Ureter (tissue), 1 donor: ENCODE results near the gene SNX2. TPM values are rescaled to one million over a fixed set of nuclear protein-coding genes. Genes with fewer than 3 reads are reported as not detected.
"Not testable (repeated sequence)": the region's sequence is repeated elsewhere in the genome, so short reads cannot be mapped to it uniquely, and the experiment has no call there.

Source experiments
- DNase-seq: peaks from one replicate; pipeline ENCODE4 v3.0.0-alpha.2; 2020; ENCODE audit warnings: low spot score
- total RNA-seq: library from RNA; stranded (reverse); gene quantifications from one replicate; pipeline ENCODE4 v1.2.4, GENCODE V29; 2023
- donor health status: DM: yes; HTN: yes; CAD: no.

Gene SNX2
- total RNA-seq, 1 donor from 2014 or later, result 89.6 TPM

GRCh38 chr5:122844136-122844909, 69.4 kb downstream of the SNX2 start:
- DNase-seq, result no peak

GRCh38 chr5:122844910-122845228, 70.0 kb downstream of the SNX2 start:
- no peak for DNase-seq

DNA sequence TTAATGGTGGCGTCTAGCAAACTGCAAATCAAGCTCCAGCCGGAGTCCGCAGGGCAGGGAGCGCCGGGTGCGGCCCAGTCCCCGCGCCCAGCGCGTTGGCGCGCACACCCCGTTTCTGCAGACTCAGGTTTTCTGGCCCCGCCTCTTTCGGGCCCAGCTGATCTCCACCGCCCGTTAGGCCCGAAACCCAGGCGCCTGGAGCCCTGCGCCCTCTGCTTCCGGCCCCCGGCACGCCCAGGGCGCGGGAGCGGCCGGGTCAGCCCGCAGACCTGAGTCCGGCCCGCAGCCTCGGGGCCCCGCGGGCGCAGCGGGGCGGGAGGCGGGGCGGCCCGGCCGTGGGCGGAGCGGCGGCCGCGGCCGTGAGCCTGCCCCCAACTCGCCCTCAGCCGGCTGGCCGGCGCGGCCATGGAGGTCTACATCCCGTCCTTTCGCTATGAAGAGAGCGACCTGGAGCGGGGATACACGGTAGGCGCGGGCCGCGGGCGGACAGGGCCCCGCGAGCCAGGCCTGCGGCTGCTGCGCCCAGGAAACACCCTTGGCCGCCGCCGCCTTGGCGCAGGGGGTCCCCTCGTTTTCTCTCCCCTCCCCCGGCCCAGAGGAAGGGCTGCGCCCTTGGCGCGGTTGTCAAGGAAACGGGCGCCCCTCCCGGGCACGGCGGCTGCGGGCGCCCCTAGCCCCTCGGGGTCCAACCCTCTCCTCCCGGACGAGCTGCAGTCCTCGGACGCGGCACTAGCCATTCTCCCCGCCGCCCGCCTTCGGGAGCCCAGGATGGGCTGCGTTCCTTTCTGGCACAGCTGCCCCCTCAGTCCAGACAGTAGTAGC, 70.6 kb downstream of the SNX2 start, which contains the start of gene SNX24:
Gene SNX24, plus strand, starts transcription at position 385 of the 822 bp plus-strand sequence. Its CDS starts 21 bp downstream, at position 406.
- peak; percentile 79 for DNase-seq

- DNase-seq, result no peak
Measured at GRCh38 chr5:122846051-122846550, 71.2 kb downstream of the SNX2 start.

- no peak for DNase-seq
Measured at GRCh38 chr5:122847687-122848081, 72.8 kb downstream of the SNX2 start.

DNA sequence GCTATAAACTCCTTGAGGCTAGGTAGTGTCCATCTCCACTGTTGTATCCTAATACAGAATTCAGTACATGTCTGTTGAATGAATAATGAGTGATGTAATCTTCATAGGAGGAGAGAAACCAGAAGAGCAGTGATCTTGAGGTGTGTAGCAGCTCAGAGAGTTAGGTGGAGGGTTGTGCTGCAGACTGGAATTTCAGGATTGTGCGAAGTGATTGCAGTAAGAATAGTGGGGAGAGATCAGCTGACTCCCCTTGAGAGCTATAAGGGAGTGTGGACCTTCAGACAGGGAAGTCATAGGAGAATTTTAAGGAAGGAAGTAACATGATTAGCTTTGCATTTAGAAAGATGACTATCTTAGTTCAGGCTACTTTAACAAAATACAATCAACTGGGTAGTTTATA, 74.9 kb downstream of the SNX2 start:
- no peak for DNase-seq

DNA sequence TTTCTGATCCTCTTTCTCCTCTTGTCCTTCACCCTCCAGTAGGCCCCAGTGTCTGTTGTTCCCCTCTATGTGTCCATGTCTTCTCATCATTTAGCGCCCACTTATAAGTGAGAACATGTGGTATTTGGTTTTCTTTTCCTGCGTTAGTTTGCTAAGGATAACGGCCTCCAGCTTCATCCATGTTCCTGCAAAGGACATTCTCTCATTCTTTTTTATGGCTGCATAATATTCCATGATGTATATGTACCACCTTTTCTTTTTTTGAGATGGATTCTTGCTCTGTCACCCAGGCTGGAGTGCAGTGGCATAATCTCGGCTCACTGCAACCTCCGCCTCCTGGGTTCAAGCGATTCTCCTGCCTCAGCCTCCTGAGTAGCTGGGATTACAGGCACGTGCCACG, 82.7 kb downstream of the SNX2 start:
- not testable (repeated sequence) for DNase-seq

- no peak for DNase-seq
Measured at GRCh38 chr5:122858451-122858850, 83.6 kb downstream of the SNX2 start.

DNA sequence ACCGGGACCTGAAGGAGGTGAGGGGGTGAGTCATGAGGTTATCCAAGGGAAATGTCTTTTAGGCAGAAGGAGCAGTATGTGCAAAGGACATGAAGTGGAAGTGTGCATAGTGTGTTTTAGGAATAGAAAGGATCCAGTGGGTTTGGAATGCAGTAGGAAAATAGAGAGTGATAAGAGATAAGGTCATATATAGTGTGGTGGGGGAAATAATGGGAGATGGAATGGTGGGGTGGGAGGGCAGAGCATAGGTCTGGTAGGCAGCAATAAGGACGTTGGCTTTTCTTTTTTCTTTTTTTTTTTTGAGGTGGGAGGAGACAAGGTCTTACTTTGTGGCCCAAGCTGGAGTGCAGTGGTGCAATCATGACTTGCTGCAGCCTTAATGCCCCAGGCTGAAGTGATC, 88.4 kb downstream of the SNX2 start:
- DNase-seq, result no peak

- DNase-seq, result no peak
Measured at GRCh38 chr5:122863721-122864120, 88.8 kb downstream of the SNX2 start.

- no peak for DNase-seq
Measured at GRCh38 chr5:122864400-122864799, 89.5 kb downstream of the SNX2 start.

- DNase-seq, result no peak
Measured at GRCh38 chr5:122864842-122865241, 90.0 kb downstream of the SNX2 start.

GRCh38 chr5:122870219-122870856, 95.5 kb downstream of the SNX2 start:
- no peak for DNase-seq

GRCh38 chr5:122871661-122872060, 96.8 kb downstream of the SNX2 start:
- no peak for DNase-seq

GRCh38 chr5:122874179-122874875, 99.4 kb downstream of the SNX2 start:
- no peak for DNase-seq

- DNase-seq, result no peak
Measured at GRCh38 chr5:122877518-122877917, 102.6 kb downstream of the SNX2 start.

GRCh38 chr5:122879076-122879475, 104.2 kb downstream of the SNX2 start:
- no peak for DNase-seq
